WI38 (cell line): ENCODE measurements around the gene ADM5.

Source experiments
- H3K4me3 ChIP-seq: 2 replicates; pipeline ENCODE4 v1.5.1; 2011; ENCODE audit warnings: low read depth, mild to moderate bottlenecking, control low read depth, low read length
- TF ChIP-seq, protein P1 (sequence below): IDR thresholded peaks from 2 replicates; pipeline ENCODE4 v1.5.1; 2012; ENCODE audit warnings: low read depth, mild to moderate bottlenecking, control low read depth, low read length

The ADM5 gene

DNA sequence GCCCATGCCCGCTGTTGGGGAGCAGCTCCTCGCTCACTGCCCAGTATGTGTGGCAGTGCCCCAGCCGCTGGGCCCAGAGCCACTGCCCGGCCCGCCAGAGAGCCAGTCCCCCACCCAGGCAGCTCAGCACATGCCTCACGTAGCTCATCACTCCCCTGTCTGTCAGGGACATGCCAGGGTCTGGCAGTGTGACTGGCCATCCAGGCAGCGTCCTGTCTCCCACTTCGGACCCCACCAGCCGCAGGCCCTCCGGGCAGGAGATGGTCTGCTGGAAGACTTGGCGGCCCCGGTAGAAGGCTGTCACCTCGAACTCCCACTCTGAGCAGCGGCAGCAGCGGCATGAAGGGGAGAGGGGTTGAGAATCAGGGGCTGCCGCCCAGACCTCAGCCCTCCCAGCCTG is 27.4 kb upstream of the ADM5 start:
- TF ChIP-seq, protein P1, sequence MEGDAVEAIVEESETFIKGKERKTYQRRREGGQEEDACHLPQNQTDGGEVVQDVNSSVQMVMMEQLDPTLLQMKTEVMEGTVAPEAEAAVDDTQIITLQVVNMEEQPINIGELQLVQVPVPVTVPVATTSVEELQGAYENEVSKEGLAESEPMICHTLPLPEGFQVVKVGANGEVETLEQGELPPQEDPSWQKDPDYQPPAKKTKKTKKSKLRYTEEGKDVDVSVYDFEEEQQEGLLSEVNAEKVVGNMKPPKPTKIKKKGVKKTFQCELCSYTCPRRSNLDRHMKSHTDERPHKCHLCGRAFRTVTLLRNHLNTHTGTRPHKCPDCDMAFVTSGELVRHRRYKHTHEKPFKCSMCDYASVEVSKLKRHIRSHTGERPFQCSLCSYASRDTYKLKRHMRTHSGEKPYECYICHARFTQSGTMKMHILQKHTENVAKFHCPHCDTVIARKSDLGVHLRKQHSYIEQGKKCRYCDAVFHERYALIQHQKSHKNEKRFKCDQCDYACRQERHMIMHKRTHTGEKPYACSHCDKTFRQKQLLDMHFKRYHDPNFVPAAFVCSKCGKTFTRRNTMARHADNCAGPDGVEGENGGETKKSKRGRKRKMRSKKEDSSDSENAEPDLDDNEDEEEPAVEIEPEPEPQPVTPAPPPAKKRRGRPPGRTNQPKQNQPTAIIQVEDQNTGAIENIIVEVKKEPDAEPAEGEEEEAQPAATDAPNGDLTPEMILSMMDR, result no peak
- no peak overlapping the region for H3K4me3 ChIP-seq

DNA sequence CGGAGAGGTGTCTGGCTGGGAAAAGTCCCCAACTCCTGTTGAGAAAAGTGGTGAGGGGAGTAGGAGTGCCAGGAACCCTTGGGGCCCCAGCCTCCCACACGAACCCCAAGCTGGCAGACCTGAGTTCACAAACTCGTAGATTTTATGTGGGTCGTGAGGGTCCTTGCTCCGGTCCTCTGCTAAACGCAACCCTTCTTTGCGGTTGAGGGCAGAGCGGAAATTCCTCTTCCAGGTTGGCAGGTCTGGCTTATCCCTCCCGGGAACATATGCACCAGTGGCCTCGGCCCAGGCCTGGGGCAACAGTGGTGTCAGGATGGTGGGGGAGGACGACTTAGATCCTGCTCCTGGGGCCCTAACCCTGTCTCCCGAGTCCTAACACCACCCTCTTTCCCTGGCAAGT is 26.2 kb upstream of the ADM5 start:
- TF ChIP-seq, protein P1, result no peak
- no peak overlapping the region for H3K4me3 ChIP-seq

DNA sequence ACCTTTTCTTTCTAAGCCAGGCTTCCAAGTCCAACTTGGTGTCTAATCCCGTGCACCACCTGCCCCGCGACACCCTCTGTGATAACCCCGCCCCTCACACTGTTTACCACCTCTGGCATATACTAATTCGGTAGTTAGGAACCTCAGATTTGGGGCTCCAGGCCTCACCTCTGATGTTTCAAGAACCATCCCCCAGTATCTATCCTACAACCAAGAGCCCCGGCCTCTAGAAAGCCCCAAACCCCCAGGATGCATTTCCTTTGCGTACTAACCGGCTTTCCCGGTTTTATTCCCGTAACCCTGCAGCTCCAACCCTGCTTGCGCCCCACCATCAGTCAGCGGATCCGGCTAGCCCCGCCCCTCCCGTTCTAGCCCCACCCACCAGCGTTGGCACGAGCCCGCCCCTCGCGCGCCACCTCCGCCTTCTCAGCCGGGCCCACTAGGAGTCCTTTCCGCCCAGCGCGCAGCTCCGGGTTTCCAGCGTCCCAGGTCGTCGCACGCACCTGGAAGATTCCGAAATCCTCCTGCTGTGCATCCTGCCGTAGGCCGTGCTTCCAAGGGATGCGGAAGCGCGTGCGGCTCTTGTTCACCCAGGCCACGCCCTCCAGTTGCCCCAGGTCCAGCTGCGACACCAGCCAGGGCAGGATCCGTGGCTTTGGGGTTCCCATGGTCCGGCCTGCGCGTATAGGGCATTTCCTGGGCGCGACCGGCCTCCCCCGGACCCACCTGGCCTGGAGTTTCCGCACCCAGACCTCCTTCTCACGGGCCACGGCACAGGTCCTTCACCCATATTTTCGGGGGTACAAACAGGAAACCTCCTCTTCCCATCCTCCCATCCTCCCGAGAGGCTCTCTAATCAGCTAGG is 25.0 kb upstream of the ADM5 start:
- TF ChIP-seq, protein P1, result no peak
- peak overlapping the region; percentile 96 for H3K4me3 ChIP-seq

DNA sequence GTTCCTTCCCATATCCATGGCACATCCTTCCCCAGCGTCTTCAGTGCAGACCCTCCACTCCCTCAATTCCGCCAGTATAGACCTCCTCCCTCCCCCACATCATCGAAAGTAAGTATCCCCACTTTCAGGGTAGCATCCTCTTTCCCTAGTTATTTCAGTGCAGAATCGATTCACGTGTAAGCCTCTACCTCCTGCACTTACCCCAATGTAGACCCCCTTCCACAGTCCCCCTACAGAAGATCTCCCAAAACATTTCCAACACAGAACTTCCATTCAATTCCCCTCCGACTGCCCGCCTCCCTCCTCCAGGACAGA is 24.4 kb upstream of the ADM5 start:
- peak overlapping the region; percentile 96 for H3K4me3 ChIP-seq
- TF ChIP-seq, protein P1, result no peak

DNA sequence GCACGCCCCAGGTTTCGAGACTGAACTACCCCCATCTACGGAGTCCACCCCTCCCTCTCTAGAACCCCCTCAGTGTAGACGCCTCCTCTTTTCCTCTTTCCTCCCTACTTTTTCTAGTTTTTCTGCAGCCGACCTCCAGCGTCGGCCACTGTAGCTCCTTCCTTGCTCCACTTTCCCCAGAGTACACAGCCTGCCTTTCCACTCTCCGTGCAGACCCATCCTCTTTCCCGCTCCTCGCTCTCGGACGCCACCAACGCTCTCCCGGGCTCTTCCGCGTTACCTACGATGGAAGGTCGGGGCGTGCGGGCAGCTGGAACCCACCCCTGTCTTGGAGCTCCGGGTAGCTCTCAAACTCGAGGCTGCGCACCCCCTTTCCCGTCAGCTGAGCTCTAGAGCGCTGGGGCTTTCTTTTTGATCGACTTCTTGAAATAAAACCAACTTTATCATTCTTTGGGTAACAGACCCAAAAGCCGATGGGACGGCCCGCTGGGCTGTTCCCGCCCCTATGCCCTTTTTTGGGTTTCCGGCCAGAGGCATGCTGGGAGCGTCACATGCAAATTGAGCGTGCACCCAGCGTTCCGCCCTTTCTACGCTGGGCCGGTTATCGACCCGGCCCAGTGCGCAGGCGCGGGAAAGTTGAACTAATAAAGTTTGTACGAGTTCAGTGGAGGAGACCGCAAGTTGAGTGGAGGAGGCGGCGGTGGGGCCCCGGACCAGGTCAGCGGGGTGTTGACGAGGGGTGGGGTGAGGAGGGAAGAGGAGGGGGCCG is 23.9 kb upstream of the ADM5 start, which contains the start of the genes BCL2L12 and IRF3:
Gene BCL2L12, plus strand, starts transcription at position 583 of the 769 bp plus-strand sequence. CDS start 760 bp downstream, outside the sequence.
Gene IRF3, minus strand, starts transcription at position 507 of the 769 bp plus-strand sequence. CDS start 1,019 bp downstream, outside the sequence.
- TF ChIP-seq, protein P1, result no peak
- peak within 1 kb of the TSS; percentile 96 for H3K4me3 ChIP-seq

DNA sequence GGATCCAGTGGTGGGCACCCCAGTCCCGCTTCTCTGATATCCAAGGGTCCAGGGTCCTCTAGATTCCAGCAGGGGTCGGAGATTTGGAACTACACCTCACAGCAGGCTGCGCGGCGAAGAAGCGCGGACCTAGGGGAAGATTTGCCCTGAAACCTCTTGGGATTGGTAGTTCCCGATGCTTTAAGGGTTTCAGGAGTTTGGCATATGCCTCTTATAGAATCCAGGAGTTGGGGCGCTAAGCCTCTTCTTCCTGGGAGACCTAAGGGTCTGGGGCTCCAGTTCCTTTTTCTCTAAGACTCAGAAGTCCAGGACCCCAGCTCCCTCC is 23.3 kb upstream of the ADM5 start:
- H3K4me3 ChIP-seq, result peak overlapping the region; percentile 96
- TF ChIP-seq, protein P1, result no peak

DNA sequence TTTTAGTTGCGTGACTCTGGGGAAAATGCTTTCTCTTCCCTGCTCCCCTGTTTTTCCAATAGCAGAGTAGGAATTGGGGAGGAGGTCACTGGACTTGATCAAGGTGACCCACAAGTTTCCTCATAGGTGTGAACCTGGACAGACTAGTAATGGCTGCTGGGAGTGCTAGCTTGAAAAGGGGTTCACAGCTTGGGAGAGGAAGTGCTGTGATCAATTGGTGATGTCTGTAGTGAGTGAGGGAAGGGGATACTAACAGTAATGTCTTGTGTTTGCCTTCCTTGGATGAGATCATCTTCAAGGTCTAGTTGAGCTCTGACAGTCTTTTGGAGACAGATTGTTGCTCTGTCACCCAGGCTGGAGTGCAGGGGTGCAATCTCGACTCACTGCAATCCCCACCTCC is 21.9 kb upstream of the ADM5 start:
- no peak overlapping the region for H3K4me3 ChIP-seq
- TF ChIP-seq, protein P1, result no peak
